ENCODE measurements around the gene DOK1.
A peak's percentile ranks its signal among the peaks of the same experiment; 100 is the strongest.

DOK1 gene

GRCh38 chr2:74529357-74530238 lies 24.9 kb upstream of the DOK1 start, which contains the start of the genes AUP1 and HTRA2:
TSS of gene AUP1 (minus strand) at chr2:74529706. CDS start at chr2:74529629, 77 bp downstream.
TSS of gene HTRA2 (plus strand) at chr2:74529933. CDS start at chr2:74530007, 74 bp downstream.
- CTCF ChIA-PET = interaction anchor here (1.2 to 8.9 kb wide), 6 partner anchors 11 to 57 kb away, joined by 4 to 137 read pairs (median 8); partner anchors contain the start of genes CCDC142, PCGF1 and TTC31
- DNase-seq (ENCODE audit: low read depth, low spot score) = peak; percentile 93
- no peak for TF ChIP-seq CTCF (IDR thresholded peaks at IDR 0.05; ENCODE audit: insufficient read depth, low read length, missing control alignments)
- POLR2A ChIA-PET = interaction anchor here (0.5 to 1.9 kb wide), 15 partner anchors 9 to 149 kb away, joined by 3 to 9 read pairs (median 4); partner anchors contain the start of genes CCDC142, DCTN1, INO80B and LOXL3
- H3K4me3 ChIP-seq (ENCODE audit: low read depth, low read length) = peak within 1 kb of the TSS; percentile 99

- DNase-seq (ENCODE audit: low read depth, low spot score) = no peak
- CTCF ChIA-PET = interaction anchor here (0.8 to 8.9 kb wide), 10 partner anchors 10 to 199 kb away, joined by 3 to 137 read pairs (median 10); partner anchors contain the start of genes CCDC142, PCGF1 and TTC31
Observed at GRCh38 chr2:74530239-74531187, 24.0 kb upstream of the DOK1 start.

GRCh38 chr2:74531666-74532065 lies 22.9 kb upstream of the DOK1 start:
- H3K4me3 ChIP-seq (ENCODE audit: low read depth, low read length) = no peak overlapping the region; the same call in 1 of the 2 replicates
- POLR2A ChIA-PET = interaction anchor here (0.7 to 3.0 kb wide), 5 partner anchors 27 to 57 kb away, joined by 3 to 11 read pairs (median 4); no protein-coding TSS in a partner anchor
- TF ChIP-seq CTCF (IDR thresholded peaks at IDR 0.05; ENCODE audit: insufficient read depth, low read length, missing control alignments) = no peak
- no peak for DNase-seq (ENCODE audit: low read depth, low spot score)
- CTCF ChIA-PET = interaction anchor here (0.6 to 8.9 kb wide), 31 partner anchors 9 to 282 kb away, joined by 3 to 137 read pairs (median 5); partner anchors contain the start of genes CCDC142, MRPL53, PCGF1 and TTC31

More at GRCh38 chr2:74530239-74531187, 24.0 kb upstream of the DOK1 start:
- POLR2A ChIA-PET = interaction anchor here (0.5 to 3.0 kb wide), 19 partner anchors 8 to 76 kb away, joined by 3 to 11 read pairs (median 4); partner anchors contain the start of genes CCDC142, INO80B, LOXL3 and TTC31
- TF ChIP-seq CTCF (IDR thresholded peaks at IDR 0.05; ENCODE audit: insufficient read depth, low read length, missing control alignments) = no peak
- H3K4me3 ChIP-seq (ENCODE audit: low read depth, low read length) = peak overlapping the region; percentile 80

GRCh38 chr2:74532222-74532621 lies 22.3 kb upstream of the DOK1 start:
- no peak for DNase-seq (ENCODE audit: low read depth, low spot score)
- TF ChIP-seq CTCF (IDR thresholded peaks at IDR 0.05; ENCODE audit: insufficient read depth, low read length, missing control alignments) = no peak
- H3K4me3 ChIP-seq (ENCODE audit: low read depth, low read length) = no peak overlapping the region
- ChIA-PET POLR2A (interaction anchor here (0.7 to 3.0 kb wide), 3 partner anchors 27 to 57 kb away, joined by 3 to 11 read pairs (median 7); no protein-coding TSS in a partner anchor), CTCF (interaction anchor here (0.6 to 8.9 kb wide), 32 partner anchors 8 to 282 kb away, joined by 3 to 137 read pairs (median 4); partner anchors contain the start of genes CCDC142, DOK1, MRPL53 and PCGF1)

GRCh38 chr2:74533464-74533863 lies 21.1 kb upstream of the DOK1 start:
- TF ChIP-seq CTCF (IDR thresholded peaks at IDR 0.05; ENCODE audit: insufficient read depth, low read length, missing control alignments) = no peak
- ChIA-PET POLR2A (interaction anchor here (0.9 to 3.0 kb wide), 2 partner anchors 29 to 72 kb away, joined by 3 to 11 read pairs; no protein-coding TSS in a partner anchor), CTCF (interaction anchor here (0.8 to 8.9 kb wide), 11 partner anchors 10 to 283 kb away, joined by 3 to 137 read pairs (median 5); partner anchors contain the start of genes CCDC142, DOK1, PCGF1 and TTC31)
- no peak for DNase-seq (ENCODE audit: low read depth, low spot score)
- H3K4me3 ChIP-seq (ENCODE audit: low read depth, low read length) = no peak overlapping the region

Measured in AG04449 (cell line).